Heart left ventricle (tissue), 16 donors: ENCODE data around the gene FXYD1. TPM values are rescaled to one million over a fixed set of nuclear protein-coding genes. Genes with fewer than 3 reads are reported as not detected.

Experiments
- ATAC-seq, 4 donors: fragments of 200-7000 bp; cut with Tn5 transposase; one replicate each; pipeline ENCODE4 v1.9.1; 2020 to 2022; ENCODE audit warnings: moderate library complexity in 4 of 4, mild to moderate bottlenecking in 3 of 4, moderate number of reproducible peaks in 1 of 4
- DNase-seq, 5 donors: peaks; one replicate each; pipeline ENCODE4 v3.0.0-alpha.2; 2020
- H3K27ac ChIP-seq, 12 donors: fragments of 200-600 bp; sonication (generic) in 4 of 12; one replicate each; pipeline versions ENCODE4 v1.5.0 to v1.8.0; 2016 to 2022; ENCODE audit warnings: mild to moderate bottlenecking in 2 of 12
- H3K27me3 ChIP-seq, 9 donors: fragments of 200-600 bp; sonication (generic) in 2 of 9; one replicate each; pipeline versions ENCODE4 v1.5.1 to v1.8.0; 2016 to 2022; ENCODE audit warnings: mild to moderate bottlenecking in 3 of 9
- H3K36me3 ChIP-seq, 9 donors: fragments of 200-600 bp; sonication (generic) in 2 of 9; one replicate each; pipeline versions ENCODE4 v1.5.0 to v1.8.0; 2018 to 2022; ENCODE audit warnings: mild to moderate bottlenecking in 2 of 9
- H3K4me1 ChIP-seq, 12 donors: fragments of 200-600 bp; sonication (generic) in 4 of 12; one replicate each; pipeline versions ENCODE4 v1.5.0 to v1.8.0; 2016 to 2022; ENCODE audit warnings: mild to moderate bottlenecking in 3 of 12
- H3K4me3 ChIP-seq, 12 donors: fragments of 200-600 bp; sonication (generic) in 4 of 12; one replicate each; pipeline versions ENCODE4 v1.5.0 to v1.8.0; 2017 to 2022; ENCODE audit warnings: mild to moderate bottlenecking in 9 of 12, moderate library complexity in 4 of 12
- H3K9me3 ChIP-seq, 12 donors: fragments of 200-600 bp; sonication (generic) in 4 of 12; one replicate each; pipeline versions ENCODE4 v1.5.0 to v1.8.0; 2016 to 2022; ENCODE audit warnings: mild to moderate bottlenecking in 1 of 12
- CTCF ChIP-seq, 12 donors: fragments of 200-600 bp; sonication (generic) in 4 of 12; IDR thresholded peaks; one replicate each; pipeline versions ENCODE4 v1.5.0 to v1.8.0; 2018 to 2022; ENCODE audit warnings: antibody characterized with exemption in 12 of 12, mild to moderate bottlenecking in 5 of 12
- POLR2A ChIP-seq, 2 donors: fragments of 450-650 bp; IDR thresholded peaks; one replicate each; pipeline ENCODE4 v1.6.1; 2017; ENCODE audit warnings: antibody characterized with exemption in 2 of 2, mild to moderate bottlenecking in 2 of 2, moderate library complexity in 2 of 2
- WGBS, 4 donors: extraction: QIAGEN DNeasy Blood & Tissue Kit in 2 of 4; methylation state at CpG; one replicate each; pipeline versions ENCODE4 v1.1.5 to v1.1.7; 2013 to 2018; 5-methylcytosine and 5-hydroxymethylcytosine counted together
- intact Hi-C, 10 donors: fragments of 100-400 bp; cut with DNase I; formaldehyde crosslinking; loops; one replicate each; pipeline versions ENCODE4 v1.11.1 to v1.14.2; 2022
- polyA plus RNA-seq, 2 donors: library from polyadenylated mRNA; stranded (reverse); fragments of 200-250 nt; gene quantifications; one replicate each; pipeline ENCODE4 v1.2.3, GENCODE V29; 2013
- total RNA-seq, 9 donors: library from RNA; depleted of rRNA in 2 of 9; stranded (reverse); fragments of >200 nt in 2 of 9; fragmentation: NEBNext Ultra II Directional in 3 of 9; extraction: Animal tissue kit (Norgen Biotek cat#: 25700) in 3 of 9; gene quantifications; one replicate each; pipeline versions ENCODE4 v1.1.0 to v1.2.4, GENCODE V29; 2016 to 2023
- donor health status: ischemic (EF 13 %, LVEDD 7.1; RV severe dilation, severe dysfunction).
- donor health status: healthy with polysubstance abuse.
- donor health status: DM: no; HTN: yes; CAD: no.
- donor health status: DM: no; HTN: no; CAD: no.
- donor health status: ischemic (EF 25% LVEDD 6.9; RV normal size, moderate dysfunction).
- donor health status: ischemic (EF 25% LVEDD 5.7; RV mildly dilated, moderate dysfunction).
- donor health status: healthy.
- donor health status: DM: yes; HTN: yes; CAD: no.
- donor health status: ischemic (EF 35%, LVEDD 5.7; RV mildly dilated, moderate dysfunction).
- donor health status: nonischemic (EF 11% LVEDD 7.7; RV severe dilation, severe dysfunction).
- donor health status: DM: yes; HTN: yes; CAD: no.
- donor health status: PGD.
- donor health status: ischemic (EF 29% LVEDD 5.4; RV normal size, mild dysfunction).
- donor health status: nonischemic (EF 23%, LVEDD 6.1; RV moderate dilation, normal function).

The FXYD1 gene
- total and polyA plus RNA-seq, 11 donors = 129 to 631 (median 412) TPM

GRCh38 chr19:35155981-35156672 is 17.5 kb downstream of the FXYD1 start:
- 86 to 93% (median 92%) methylated on average over 6 of the region's 6 CpGs for WGBS, 4 donors
- peaks cover 0 to 34% (median 18%) of the 10 kb centered on the region in 12 donors for H3K4me1 ChIP-seq
- ATAC-seq (no peak), DNase-seq (no peak)
- H3K9me3 ChIP-seq = no peaks in the 10 kb centered on the region
- peak overlapping the region in 10 of 12 donors; percentile 63 to 97 (median 76) for H3K4me3 ChIP-seq
- H3K27me3 ChIP-seq = peaks cover 0 to 30% (median 4%) of the 10 kb centered on the region in 9 donors
- H3K36me3 ChIP-seq = peaks cover 0 to 43% (median 30%) of the 10 kb centered on the region in 9 donors
- TF ChIP-seq POLR2A (IDR thresholded peaks at IDR 0.05) = no peak
- no peak for TF ChIP-seq CTCF (IDR thresholded peaks at IDR 0.05)
- intact Hi-C loops = loop anchor here in 2 of 10 donors (5.0 to 10.0 kb wide), 2 partner anchors 89 to 111 kb away; partner anchors contain the start of genes LSR (in 1 of the 2) and USF2 (in 1 of the 2)
- peak overlapping the region in 2 of 12 donors; percentile 88 to 91 for H3K27ac ChIP-seq

- H3K27me3 ChIP-seq = peaks cover 0 to 30% (median 4%) of the 10 kb centered on the region in 9 donors
- no peak for TF ChIP-seq CTCF (IDR thresholded peaks at IDR 0.05)
- no peak for TF ChIP-seq POLR2A (IDR thresholded peaks at IDR 0.05)
Observed at GRCh38 chr19:35156673-35157014, 18.0 kb downstream of the FXYD1 start.

GRCh38 chr19:35157431-35157830 is 18.8 kb downstream of the FXYD1 start:
- ATAC-seq = no peak
- intact Hi-C loops = loop anchor here in 2 of 10 donors (5.0 to 10.0 kb wide), 2 partner anchors 87 to 110 kb away; partner anchors contain the start of genes LSR (in 1 of the 2) and USF2 (in 1 of the 2)
- TF ChIP-seq CTCF (IDR thresholded peaks at IDR 0.05) (no peak), POLR2A (IDR thresholded peaks at IDR 0.05) (no peak)
- Histone ChIP-seq H3K27ac (no peak overlapping the region), H3K36me3 (peaks cover 0 to 56% (median 41%) of the 10 kb centered on the region in 9 donors), H3K4me3 (no peak overlapping the region), H3K9me3 (peaks cover 0 to 11% (median 3%) of the 10 kb centered on the region in 12 donors), H3K27me3 (peaks cover 0 to 30% (median 4%) of the 10 kb centered on the region in 9 donors), H3K4me1 (peaks cover 0 to 29% (median 18%) of the 10 kb centered on the region in 12 donors)
- no peak for DNase-seq
- WGBS, 4 donors = 86 to 96% (median 93%) methylated on average over 4 of the region's 4 CpGs

More at GRCh38 chr19:35156673-35157014, 18.0 kb downstream of the FXYD1 start:
- peaks cover 0 to 48% (median 34%) of the 10 kb centered on the region in 9 donors for H3K36me3 ChIP-seq
- peaks cover 0 to 34% (median 18%) of the 10 kb centered on the region in 12 donors for H3K4me1 ChIP-seq
- H3K27ac ChIP-seq = no peak overlapping the region
- 80 to 87% (median 83%) methylated on average over 7 of the region's 7 CpGs for WGBS, 4 donors
- H3K9me3 ChIP-seq = peaks cover 0 to 3% (median 0%) of the 10 kb centered on the region in 12 donors
- ATAC-seq (no peak), DNase-seq (no peak)
- intact Hi-C loops = loop anchor here in 2 of 10 donors (5.0 to 10.0 kb wide), 2 partner anchors 88 to 111 kb away; partner anchors contain the start of genes LSR (in 1 of the 2) and USF2 (in 1 of the 2)
- H3K4me3 ChIP-seq = peak overlapping the region in 1 of 12 donors; percentile 82

DNA sequence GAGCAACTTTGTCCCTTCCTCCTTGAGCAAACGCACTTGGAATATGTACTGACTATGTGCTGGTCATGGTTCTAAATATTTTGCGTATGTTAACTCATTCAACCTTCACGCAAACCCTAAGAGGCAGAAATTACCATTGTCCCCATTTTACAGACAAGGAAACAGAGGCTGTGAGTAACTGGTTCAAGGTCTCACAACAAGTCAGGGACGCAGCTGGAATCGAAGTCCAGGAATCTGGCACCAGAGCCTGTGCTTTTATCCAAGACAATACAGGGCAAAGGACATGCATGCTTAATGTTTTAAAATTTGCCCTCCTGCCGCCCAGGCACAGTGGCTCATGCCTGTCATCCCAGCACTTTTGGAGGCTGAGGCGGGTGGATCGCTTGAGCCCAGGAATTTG is 21.0 kb downstream of the FXYD1 start:
- H3K36me3 ChIP-seq = peaks cover 0 to 78% (median 55%) of the 10 kb centered on the region in 9 donors
- ATAC-seq = no peak

More for the DNA sequence above, 21.0 kb downstream of the FXYD1 start:
- Histone ChIP-seq H3K9me3 (peaks cover 0 to 24% (median 5%) of the 10 kb centered on the region in 12 donors), H3K27me3 (peaks cover 0 to 15% (median 0%) of the 10 kb centered on the region in 9 donors), H3K4me3 (no peak overlapping the region), H3K27ac (no peak overlapping the region), H3K4me1 (peaks cover 0 to 15% (median 8%) of the 10 kb centered on the region in 12 donors)
- TF ChIP-seq CTCF (IDR thresholded peaks at IDR 0.05) (no peak), POLR2A (IDR thresholded peaks at IDR 0.05) (no peak)
- intact Hi-C loops = loop anchor here in 2 of 10 donors (5.0 to 10.0 kb wide), 2 partner anchors 85 to 108 kb away; partner anchors contain the start of genes LSR (in 1 of the 2) and USF2 (in 1 of the 2)
- 86 to 95% (median 90%) methylated on average over 8 of the region's 8 CpGs for WGBS, 4 donors
- DNase-seq = no peak
